OCI-LY1 (cell line): ENCODE results near the gene MUC6.

Experiments
- EZH2 ChIP-seq: fragments of 200-600 bp; sonication (generic), shearing (Covaris generic); IDR thresholded peaks from 2 replicates; pipeline ENCODE4 v1.8.0; 2017; ENCODE audit warnings: borderline replicate concordance, mixed run types, mild to moderate bottlenecking, antibody characterized with exemption, low read length, moderate library complexity, mixed read lengths
- TF ChIP-seq, protein P1 (sequence below): fragments of 200-600 bp; sonication (generic), shearing (Covaris generic); IDR thresholded peaks from 2 replicates; pipeline ENCODE4 v1.5.1; 2017; ENCODE audit warnings: mild to moderate bottlenecking, antibody characterized with exemption, low read length, moderate library complexity, mixed read lengths

GRCh38 chr11:1051356-1052132, 15.0 kb upstream of the MUC6 start:
- TF ChIP-seq, protein P1, sequence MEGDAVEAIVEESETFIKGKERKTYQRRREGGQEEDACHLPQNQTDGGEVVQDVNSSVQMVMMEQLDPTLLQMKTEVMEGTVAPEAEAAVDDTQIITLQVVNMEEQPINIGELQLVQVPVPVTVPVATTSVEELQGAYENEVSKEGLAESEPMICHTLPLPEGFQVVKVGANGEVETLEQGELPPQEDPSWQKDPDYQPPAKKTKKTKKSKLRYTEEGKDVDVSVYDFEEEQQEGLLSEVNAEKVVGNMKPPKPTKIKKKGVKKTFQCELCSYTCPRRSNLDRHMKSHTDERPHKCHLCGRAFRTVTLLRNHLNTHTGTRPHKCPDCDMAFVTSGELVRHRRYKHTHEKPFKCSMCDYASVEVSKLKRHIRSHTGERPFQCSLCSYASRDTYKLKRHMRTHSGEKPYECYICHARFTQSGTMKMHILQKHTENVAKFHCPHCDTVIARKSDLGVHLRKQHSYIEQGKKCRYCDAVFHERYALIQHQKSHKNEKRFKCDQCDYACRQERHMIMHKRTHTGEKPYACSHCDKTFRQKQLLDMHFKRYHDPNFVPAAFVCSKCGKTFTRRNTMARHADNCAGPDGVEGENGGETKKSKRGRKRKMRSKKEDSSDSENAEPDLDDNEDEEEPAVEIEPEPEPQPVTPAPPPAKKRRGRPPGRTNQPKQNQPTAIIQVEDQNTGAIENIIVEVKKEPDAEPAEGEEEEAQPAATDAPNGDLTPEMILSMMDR = no peak
- TF ChIP-seq EZH2 = no peak
